Neural crest cell (in vitro differentiated cells): ENCODE data around the gene DNPEP. TPM values are rescaled to one million over a fixed set of nuclear protein-coding genes. Genes with fewer than 3 reads are reported as not detected.

ENCODE experiments used
- DNase-seq: peaks from one replicate; pipeline ENCODE4 v3.0.0; 2021; ENCODE audit warnings: low read depth, mixed read lengths, low spot score
- H3K27ac Mint-ChIP-seq: one replicate; pipeline ENCODE4 v1.8.0; 2021; ENCODE audit warnings: mild to moderate bottlenecking, mixed read lengths; ENCODE audit not compliant: unreplicated experiment
- H3K27me3 Mint-ChIP-seq: 2 replicates; pipeline ENCODE4 v1.8.0; 2021; ENCODE audit warnings: low read depth, mild to moderate bottlenecking, mixed read lengths
- H3K36me3 Mint-ChIP-seq: 2 replicates; pipeline ENCODE4 v1.8.0; 2021; ENCODE audit warnings: low read depth, mild to moderate bottlenecking, mixed read lengths
- H3K4me1 Mint-ChIP-seq: 2 replicates; pipeline ENCODE4 v1.8.0; 2021; ENCODE audit warnings: mixed read lengths
- H3K4me3 Mint-ChIP-seq: one replicate; pipeline ENCODE4 v1.8.0; 2021; ENCODE audit warnings: mild to moderate bottlenecking, mixed read lengths
- H3K9me3 Mint-ChIP-seq: 2 replicates; pipeline ENCODE4 v1.8.0; 2021; ENCODE audit warnings: mixed read lengths
- CTCF ChIP-seq: fragments of 200-600 bp; sonication (generic); conservative IDR thresholded peaks from 2 replicates; pipeline ENCODE4 v1.5.0; 2021; ENCODE audit warnings: antibody characterized with exemption, mild to moderate bottlenecking
- total RNA-seq: library from RNA; stranded (reverse); gene quantifications from 2 replicates; pipeline ENCODE4 v1.2.1, GENCODE V29; 2021

DNPEP gene
- total RNA-seq, 1 donor from 2014 or later, result 36.9 TPM

GRCh38 chr2:219402665-219403515 is 15.2 kb upstream of the DNPEP start:
- DNase-seq, result peak; percentile 64
- Mint-ChIP-seq H3K4me1 (peaks cover 27% of the 10 kb centered on the region), H3K36me3 (no peaks in the 10 kb centered on the region), H3K27ac (no peak overlapping the region), H3K27me3 (no peaks in the 10 kb centered on the region), H3K9me3 (no peaks in the 10 kb centered on the region), H3K4me3 (no peak overlapping the region)
- peak; percentile 96 for TF ChIP-seq CTCF

- Mint-ChIP-seq H3K27ac (no peak overlapping the region), H3K27me3 (no peaks in the 10 kb centered on the region), H3K4me1 (peaks cover 22% of the 10 kb centered on the region), H3K36me3 (no peaks in the 10 kb centered on the region), H3K9me3 (no peaks in the 10 kb centered on the region), H3K4me3 (no peak overlapping the region)
- DNase-seq, result no peak
- TF ChIP-seq CTCF, result no peak
Observed at GRCh38 chr2:219401606-219402005, 13.9 kb upstream of the DNPEP start.

GRCh38 chr2:219400562-219400961 is 12.8 kb upstream of the DNPEP start:
- Mint-ChIP-seq H3K36me3 (no peaks in the 10 kb centered on the region), H3K9me3 (no peaks in the 10 kb centered on the region), H3K27me3 (no peaks in the 10 kb centered on the region), H3K4me1 (peaks cover 21% of the 10 kb centered on the region), H3K4me3 (no peak overlapping the region), H3K27ac (no peak overlapping the region)
- TF ChIP-seq CTCF, result no peak
- no peak for DNase-seq

- Mint-ChIP-seq H3K9me3 (no peaks in the 10 kb centered on the region), H3K27ac (no peak overlapping the region), H3K4me1 (peaks cover 21% of the 10 kb centered on the region), H3K4me3 (no peak overlapping the region), H3K36me3 (no peaks in the 10 kb centered on the region), H3K27me3 (no peaks in the 10 kb centered on the region)
- DNase-seq, result no peak
- TF ChIP-seq CTCF, result no peak
Observed at GRCh38 chr2:219399716-219400478, 12.2 kb upstream of the DNPEP start.

GRCh38 chr2:219398721-219399363 is 11.1 kb upstream of the DNPEP start:
- H3K36me3 Mint-ChIP-seq, result no peaks in the 10 kb centered on the region
- no peak overlapping the region for H3K4me3 Mint-ChIP-seq
- no peaks in the 10 kb centered on the region for H3K9me3 Mint-ChIP-seq
- H3K27me3 Mint-ChIP-seq, result no peaks in the 10 kb centered on the region
- no peak for TF ChIP-seq CTCF
- peaks cover 21% of the 10 kb centered on the region for H3K4me1 Mint-ChIP-seq
- H3K27ac Mint-ChIP-seq, result no peak overlapping the region
- DNase-seq, result no peak
